OCI-M2 (cell line): Measurements from ENCODE around the gene PIAS4.

ENCODE experiments used
- DNase-seq: peaks from one replicate; lab custom pipeline; 2025; ENCODE audit not compliant: unreplicated experiment; lab: John Stamatoyannopoulos, UW

Gene PIAS4

DNA sequence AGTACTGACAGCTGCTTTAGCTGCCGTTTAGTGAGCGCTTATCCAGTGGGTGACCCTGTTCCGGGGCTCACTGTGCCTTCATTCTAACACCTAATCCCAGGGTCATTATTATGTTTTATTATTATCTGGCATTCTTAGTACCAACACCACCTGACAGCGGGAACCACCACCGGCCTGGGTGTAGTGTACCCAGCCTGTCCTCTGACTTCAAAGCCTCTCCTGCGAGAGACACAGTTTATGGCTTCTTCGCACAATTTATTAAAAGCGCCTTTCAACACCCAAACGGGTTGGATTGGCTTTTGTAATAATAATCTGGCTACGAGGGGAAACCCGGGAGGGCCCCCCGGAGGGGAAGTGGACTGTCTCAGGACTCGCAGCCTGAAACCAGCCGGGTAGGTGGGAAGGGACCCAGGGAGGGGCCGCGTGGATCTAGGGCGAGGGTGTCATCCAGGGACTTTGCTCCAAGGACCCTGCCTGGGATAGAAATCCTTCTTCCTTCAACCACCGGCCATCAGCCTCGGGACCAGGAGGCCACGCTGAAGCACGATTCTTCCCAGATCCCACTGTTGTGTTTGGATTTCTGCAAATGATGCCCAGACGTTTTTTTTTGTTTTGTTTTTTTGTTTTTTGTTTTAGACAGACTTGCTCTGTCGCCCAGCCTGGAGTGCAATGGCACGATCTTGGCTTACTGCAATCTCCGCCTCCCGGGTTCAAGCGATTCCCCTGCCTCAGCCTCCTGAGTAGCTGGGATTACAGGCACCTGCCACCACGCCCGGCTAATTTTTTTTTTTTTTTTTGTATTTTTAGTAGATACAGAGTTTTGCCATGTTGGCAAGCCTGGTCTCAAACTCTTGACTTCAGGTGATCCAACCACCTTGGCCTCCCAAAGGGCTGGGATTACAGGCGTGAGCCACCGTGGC lies 60.8 kb downstream of the PIAS4 start:
- DNase-seq, result no peak

DNA sequence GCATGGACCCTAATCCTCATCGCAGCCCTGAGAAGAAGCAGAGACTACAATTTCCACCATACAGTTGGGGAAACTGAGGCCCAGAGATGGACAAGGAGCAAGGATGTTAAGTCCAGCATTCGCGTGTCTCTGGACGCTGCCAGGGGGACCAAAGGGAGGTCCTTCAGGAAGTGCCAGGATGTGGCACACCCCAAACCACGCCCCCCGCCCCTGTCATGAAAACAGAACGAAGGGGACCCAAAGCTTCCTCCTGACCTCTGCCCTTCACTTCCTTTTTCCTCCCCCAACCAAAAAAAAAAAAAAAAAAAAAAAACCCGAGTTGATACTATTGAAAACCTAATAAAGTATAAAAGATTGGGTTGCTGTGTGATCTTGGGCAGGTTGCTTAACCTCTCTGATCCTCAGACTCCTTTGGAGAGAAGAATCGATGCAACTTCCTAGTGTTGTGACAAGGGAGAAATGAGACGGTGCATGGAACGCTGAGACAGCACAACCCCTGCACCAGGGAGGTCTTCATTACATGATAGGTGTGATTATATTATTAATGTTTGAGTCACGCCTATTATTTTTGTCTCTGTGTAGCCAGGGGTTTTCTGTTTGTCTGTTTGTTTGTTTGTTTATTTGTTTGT lies 61.9 kb downstream of the PIAS4 start:
- DNase-seq, result no peak

DNA sequence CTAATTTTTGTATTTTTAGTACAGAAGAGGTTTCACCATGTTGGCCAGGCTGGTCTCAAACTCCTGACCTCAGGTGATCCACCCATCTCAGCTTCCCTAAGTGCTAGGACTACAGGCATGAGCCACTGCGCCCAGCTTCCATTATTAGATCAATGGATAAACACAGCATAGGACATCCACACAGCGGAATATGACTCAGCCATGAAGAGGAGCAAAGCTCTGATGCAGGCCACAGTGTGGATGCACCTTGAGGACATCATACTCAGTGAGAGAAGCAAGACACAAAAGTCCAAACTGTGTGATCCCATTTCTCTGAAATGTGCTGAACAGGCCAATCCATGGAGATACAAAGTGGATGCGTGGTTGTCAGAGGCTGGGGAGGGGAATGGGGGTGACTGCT lies 64.1 kb downstream of the PIAS4 start:
- no peak for DNase-seq

DNA sequence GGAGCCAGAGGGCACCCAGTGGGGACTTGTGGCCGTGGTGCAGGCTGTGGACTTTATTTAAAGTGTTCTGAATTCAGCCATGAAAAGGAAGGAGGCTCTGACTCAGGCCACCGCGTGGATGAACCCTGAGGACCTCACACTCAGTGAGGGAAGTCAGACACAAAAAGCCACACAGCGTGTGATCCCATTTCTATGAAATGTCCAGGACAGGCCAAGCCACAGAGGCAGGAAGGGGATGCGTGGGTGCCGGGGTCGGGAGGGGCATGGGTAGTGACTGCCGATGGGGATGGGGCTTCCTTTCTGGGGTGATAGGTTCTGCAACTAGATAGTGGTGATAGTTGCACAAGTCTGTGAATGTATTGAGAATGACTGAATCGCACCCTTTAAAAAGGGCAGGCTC lies 67.8 kb downstream of the PIAS4 start:
- no peak for DNase-seq

DNA sequence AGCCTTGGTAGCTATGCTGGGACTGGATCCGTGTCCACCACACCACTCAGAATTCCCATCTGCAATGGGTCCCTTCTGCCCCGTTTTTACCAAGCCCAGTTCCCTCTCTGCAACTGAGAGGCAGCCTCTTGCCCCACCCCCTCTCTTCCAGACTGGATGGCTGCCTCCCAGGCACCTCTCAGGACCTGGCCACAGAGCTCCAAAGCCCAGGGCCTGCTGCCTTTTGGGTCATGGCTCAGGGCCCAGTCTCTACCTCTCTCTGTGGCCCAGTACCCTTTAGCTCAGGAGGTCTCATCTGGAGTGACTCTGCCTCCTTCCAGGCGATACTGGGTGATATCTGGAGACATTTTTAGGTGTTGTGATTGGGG lies 69.5 kb downstream of the PIAS4 start:
- DNase-seq, result no peak

DNA sequence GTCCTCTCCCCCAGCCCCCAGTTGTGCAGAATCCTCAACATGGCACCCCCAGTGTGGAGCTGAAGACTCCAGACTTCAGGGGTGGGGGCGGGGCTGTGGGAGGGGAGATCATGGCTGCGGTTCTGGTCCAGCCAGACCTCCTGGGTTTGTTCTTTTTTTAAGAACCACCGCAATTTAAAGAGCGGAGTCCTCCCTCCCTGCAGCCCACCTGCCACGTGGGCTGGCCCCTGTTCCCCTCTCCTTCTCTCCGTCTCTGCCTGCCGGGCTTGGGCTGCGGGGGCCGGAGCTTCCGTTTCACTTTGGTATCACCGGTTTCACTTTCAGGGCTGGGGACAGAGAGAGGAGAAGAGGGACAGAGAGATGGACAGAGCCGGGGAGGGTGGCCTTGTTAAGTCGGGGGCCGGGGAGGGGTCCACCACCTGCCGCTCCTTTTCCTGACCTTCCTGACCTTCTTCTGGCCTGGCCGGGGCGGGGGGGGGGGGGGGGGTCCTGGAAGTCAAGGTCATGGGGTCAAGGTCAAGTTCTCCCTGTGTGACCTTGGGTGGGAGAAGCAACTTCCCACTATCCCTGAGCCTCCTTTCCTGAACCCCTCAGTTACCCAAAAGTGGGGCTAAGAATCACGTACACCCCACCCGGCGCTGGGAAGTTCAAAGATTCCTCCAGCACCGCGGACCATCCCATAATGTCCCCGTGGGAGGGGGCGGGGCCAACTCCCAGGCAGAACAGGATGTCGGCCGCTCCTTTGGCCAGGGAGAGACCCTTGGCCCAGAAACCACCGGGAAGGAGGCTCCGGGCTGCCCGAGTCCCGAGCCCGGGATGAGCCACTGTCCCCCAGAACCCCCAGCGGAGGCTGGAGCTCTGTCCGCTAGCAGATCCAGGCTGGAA lies 70.5 kb downstream of the PIAS4 start:
- DNase-seq, result no peak

DNA sequence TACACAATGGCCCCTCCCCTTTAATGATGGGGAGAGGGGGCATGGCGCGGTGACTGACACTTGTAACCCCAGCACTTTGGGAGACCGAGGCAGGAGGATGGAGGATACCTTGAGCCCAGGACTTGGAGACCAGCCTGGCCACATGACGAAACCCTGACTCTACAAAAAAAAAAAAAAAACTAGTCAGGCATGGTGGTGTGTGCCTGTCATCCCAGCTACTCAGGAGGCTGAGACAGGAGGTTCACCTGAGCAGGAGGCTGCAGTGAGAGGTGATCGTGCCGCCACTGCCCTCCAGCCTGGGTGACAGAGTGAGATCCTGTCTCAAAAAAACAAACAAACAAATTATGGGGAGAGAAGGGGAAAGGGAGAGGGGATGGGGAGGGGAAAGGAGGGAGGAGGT lies 72.9 kb downstream of the PIAS4 start:
- DNase-seq, result no peak

DNA sequence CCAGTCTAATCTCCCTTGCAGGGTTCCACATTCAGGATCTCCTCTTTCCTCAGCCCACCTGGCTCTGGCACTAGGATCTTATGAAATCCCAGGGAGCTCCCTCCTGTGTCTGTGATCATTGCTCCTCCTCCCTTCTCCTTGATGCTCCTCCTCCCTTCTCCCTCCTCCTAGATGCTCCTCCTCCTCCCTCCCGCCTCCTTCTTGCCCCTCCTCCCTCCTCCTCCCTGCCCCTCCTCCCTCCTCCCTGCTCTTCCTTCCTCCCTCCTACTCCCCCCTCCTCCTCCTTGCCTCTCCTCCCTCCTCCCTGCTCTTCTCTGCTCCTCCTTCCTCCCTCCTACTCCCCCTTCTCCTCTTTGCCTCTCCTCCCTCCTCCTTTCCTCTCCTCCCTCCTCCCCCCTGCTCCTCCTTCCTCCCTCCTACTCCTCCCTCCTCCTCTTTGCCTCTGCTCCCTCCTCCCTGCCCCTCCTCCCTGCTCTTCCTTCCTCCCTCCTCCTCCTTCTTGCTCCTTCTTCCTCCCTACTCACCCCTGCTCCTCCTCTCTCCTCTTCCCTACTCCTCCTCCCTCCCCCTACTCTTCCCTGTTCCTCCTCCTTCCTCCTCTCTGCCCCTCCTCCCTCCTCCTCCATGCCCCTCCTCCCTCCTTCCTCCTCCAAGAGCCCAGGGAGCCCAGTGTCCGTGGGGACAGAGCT lies 74.0 kb downstream of the PIAS4 start:
- DNase-seq, result no peak

DNA sequence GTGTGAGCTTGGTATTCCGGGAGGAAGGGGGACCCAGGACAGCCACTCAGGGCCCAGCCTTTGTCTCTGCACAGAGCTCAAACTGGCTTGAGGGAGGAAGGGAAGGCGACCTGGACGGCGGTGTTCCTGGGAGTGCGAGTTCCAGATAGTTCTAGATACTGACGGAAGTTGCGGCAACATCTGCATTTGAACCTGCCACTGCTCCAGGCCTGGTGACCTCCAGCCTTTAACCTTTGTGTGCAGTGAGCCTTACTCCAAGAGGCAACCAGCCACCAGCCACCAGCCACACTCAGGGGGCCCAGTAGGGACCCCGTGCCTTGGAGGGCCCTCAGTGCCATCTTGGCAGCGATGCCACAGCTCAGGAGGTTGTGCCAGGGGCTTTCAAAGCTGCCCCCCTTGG lies 74.6 kb downstream of the PIAS4 start:
- no peak for DNase-seq

DNA sequence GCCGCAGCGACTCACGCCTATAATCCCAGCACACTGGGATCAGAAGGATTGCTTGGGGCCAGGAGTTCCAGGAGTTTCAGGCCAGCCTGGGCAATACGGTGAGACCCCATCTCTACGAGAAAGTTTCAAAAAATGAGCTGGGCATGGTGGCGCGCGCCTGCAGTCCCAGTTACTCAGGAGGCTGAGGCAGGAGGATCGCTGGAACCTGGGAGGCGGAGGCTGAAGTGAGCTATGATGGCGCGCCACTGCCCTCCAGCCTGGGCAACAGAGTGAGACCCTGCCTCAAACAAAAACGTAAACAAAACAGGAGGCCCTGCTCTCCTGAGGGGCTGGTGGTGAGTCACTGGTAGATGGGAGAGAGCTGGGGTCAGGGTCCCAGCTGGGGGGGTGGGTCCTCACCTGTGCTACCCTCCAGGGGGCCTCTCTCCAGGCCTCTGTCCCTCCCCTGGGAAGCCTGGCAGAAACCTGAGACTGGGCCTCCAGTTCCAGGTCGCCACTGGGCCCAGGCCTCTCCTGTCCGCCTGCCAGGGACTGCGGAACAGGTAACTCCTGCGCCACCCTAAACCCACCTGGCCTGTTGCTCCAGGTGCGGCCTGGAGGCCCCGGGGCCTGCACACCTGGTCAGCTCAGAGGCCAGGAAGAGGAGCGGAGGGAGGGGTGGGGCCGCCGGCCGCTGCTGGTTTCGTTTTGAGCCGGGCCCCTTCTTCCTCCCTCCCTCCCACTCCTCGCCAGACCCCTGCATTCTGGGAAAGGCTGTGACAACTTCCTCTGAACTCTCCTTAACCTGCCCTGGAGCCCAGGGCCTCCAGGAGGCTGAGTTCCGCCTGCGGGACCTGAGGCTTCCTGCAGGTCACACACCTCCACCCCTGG lies 76.4 kb downstream of the PIAS4 start:
- DNase-seq, result no peak

DNA sequence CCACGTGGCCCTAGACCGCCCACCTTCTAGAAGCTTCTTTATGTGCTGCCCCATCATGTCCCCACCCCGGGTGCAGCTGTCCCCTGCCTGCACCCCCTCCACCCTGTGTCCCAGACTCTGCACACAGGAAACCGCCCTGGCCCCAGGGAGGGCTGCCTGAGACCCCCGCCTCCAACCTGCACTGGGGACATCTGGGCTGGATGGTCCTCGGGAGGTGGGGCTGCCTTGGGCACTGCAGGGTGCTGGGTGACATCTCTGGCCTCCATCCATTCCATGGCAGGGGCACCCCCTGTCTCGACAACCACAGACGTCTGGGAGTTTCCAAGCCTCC lies 77.0 kb downstream of the PIAS4 start:
- no peak for DNase-seq

DNA sequence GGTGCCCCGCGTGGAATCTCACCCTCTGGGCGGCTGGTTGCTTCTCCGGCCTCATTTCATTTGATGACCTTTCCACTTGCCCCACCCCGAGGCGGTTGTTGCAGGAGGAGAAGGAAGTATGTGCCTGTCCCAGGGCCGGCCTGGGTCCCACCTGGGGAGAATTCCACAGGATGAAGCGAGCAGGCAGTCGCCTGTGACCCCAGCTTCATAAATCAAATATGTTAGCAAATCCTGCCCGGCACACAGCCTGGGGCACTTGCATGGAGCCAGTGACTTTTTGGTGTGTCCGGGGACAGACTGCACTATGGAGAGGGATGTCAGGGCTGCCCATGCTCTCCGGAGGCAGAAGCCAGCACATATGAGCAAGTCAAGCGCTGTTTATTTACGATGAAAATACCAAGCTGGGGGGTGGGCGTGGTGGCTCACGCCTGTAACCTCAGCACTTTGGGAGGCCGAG lies 78.9 kb downstream of the PIAS4 start:
- no peak for DNase-seq

DNA sequence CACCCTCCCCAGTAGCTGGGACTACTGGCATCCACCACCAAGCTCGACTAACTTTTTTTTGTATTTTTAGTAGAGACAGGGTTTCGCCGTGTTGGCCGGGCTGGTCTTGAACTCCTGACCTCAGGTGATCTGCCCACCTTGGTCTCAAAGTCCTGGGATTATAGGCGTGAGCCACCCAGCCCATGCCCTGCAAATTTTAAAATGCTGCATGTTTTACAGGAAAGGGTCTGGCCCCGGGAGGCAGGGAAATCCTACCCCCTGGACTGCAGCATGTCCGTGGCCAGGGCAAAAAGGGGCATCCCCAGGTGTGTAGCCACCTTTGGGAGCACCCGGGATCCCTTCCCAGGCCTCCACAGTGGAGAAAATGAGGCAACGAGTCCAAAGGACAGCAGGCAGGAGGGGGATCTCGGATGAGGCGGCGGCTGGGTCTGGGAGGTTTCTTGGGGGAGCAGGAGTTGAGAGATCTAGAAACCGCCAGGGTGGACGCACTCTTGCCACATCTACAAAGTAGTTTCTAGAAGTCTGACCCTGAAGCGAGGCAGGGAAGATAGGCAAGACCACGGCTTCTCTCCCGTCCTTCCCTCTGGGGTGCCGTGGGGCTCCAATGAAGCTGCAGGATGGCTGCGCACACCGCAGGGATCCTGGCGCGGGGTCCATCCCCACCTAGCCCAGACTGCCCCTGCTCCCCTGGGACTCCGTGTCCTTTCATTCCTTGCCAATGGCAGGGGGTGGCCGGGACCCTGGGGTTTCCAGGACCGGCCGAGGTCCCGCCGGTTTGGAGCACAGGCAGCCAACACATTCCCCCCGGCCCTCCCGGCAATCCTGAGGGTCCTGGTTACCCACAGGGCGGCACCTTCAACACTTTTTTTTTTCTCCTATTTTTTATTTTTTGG lies 80.5 kb downstream of the PIAS4 start:
- DNase-seq, result no peak

DNA sequence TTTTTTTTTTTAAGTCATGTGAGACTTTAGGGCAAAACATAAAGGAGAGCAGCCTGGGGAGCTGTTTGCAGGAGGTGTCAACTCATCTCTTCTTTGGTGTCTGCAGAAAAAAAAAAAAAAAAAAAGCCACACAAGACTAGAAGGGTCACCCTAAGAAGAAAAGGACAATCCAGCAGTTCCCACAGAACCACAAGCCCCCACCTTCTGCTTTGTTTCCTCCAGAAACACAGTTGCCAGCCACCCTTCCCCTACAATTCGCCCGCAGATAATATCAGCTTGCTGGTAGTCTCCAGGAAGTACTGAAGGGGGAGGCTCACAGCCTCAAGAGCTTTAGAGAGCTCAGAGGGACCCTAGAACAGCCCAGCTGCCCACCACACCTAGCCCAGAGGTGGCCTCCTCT lies 81.4 kb downstream of the PIAS4 start:
- no peak for DNase-seq
